NCI-H146 (cell line): ENCODE results near the gene RRM1.
"Not testable (repeated sequence)": the region's sequence is repeated elsewhere in the genome, so short reads cannot be mapped to it uniquely, and the experiment has no call there.

Source experiments
- DNase-seq: peaks from one replicate; lab custom pipeline; 2025; lab: John Stamatoyannopoulos, UW

Gene RRM1

DNA sequence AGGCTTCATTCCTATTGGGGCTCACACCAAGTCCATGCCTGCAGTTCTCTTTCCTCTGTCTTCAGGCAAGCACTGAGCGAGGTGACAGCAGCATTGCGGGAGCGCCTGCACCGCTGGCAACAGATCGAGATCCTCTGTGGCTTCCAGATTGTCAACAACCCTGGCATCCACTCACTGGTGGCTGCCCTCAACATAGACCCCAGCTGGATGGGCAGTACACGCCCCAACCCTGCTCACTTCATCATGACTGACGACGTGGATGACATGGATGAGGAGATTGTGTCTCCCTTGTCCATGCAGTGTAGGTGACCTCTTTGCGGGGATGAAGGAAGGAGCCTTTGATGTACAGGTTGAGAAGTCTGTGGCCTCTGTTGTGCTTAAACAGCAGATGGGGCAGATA is 11.4 kb upstream of the RRM1 start:
- DNase-seq = no peak

DNA sequence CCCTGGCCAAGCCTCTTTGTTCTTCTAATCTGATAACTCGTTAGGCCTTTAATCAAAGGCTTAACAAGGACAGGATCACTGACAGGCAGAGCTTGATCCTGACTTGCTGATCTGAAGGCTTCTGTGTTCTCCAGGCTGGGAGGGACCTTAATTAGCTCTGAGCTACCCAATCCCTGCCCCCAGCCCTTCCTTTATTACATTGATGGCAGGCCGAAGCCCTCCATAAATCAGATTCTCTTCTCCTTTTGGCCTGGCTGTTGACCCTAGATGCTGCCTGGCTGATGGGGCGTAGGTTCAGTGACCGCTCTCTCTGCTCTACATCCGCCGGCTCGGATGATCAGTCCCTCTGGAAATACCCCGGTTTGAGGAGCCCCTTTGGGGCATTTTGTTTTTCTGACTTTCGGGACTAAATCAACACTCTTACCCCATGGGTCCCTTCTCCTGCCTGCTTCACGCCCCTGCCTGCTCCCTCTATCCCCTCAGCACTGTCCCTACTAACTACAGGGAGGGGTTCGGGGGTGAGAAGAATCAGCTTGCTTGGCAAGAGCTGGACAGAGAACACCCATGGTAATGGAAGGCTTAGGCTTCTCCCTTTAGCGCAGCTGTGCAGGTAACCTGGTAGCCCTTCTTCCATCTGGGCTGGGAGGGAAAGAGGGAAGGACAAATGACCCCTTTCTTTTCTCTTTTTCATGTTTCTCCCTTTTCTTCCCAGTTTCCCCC is 10.0 kb upstream of the RRM1 start:
- no peak for DNase-seq

DNA sequence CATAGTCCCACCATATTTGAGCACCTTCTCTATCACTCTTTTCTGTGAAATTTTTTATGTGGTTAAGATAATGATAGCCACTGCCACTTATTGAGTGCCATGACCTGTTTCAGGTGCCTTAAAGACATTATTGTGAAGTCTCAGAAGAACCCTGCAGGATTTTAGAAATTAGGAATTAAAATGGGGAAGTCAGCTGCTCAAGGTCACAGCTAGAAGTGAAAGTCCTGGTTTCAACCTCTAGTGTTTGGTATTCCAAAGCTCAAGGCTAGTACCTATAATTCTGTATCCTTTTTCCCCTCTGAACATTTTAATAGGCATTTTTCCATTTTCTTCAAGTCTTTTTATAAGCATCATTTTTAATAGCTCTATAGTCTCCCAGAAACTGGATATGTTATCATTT is 9.0 kb upstream of the RRM1 start:
- no peak for DNase-seq

DNA sequence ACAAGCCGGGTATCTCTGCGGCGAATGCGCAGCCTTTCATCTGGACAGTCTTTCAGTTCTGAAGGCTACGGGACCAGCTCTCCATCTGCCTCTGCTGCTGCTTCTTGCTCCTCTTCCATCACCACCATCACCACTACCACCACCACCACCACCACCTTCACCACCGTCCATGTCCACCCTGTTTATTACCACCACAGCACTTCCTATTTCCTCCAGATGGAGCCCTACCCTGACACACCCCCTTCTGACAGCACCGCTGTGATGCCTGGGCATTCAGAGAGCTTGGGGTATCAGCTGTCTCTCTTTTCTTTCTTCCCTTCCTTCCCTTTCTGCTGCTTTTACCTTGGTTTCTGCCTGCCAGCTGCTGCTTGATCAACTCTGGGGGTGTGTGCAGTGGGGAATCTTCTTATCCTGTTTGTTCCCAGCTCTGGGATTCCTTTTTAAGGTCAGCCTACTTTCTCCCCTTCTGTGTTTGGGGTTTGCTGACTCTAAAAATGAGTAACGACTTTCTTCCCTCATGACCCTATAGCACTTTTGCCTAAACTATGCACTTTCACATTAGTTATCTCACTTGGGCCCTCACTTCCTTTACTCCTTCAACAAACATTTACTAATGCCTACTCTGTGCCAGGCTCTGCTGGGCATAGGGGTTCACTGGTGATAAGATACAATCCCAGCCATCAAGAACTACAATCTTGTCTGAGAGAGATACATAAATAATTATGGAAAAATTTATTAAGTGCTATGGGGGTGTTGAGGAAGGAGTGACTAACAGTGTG is 7.8 kb upstream of the RRM1 start:
- no peak for DNase-seq

DNA sequence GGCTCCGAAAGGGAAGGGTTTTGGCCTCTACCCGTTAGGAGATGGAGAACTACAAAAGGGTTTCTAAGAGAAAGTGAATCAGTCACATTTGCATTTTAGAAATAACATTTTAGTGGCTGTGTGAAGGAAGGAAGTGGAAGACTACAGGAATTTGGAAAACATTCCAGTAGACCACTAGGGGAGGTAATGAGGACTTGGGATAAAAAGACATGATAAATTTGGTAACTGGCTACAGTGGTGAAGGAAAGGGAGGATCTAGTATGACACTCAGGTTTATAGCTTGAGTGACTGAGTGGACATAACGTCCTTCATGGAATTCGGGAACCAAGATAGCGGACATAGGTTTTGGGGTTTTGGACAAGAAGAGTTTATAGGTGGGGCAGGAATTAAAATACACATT is 7.0 kb upstream of the RRM1 start:
- DNase-seq = no peak

DNA sequence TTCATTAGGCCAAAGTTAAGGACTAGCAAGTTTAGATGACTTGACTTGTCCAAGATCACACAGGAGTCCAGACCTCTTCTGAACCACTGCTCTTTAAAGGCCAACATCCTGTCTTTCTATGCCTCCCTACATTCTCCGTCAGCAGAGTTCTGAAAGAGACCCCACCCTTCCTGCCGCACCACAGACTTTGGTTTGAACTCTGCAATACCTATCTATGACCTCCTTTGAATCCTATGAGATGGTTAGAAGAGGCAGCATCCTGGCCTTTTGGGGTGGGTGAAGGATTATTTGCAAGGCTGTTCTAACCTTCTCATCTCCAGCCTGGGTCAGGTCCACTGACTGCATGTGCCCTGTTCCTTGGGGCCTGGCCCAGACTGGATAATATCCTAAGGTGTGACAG is 4.3 kb upstream of the RRM1 start:
- DNase-seq = no peak

DNA sequence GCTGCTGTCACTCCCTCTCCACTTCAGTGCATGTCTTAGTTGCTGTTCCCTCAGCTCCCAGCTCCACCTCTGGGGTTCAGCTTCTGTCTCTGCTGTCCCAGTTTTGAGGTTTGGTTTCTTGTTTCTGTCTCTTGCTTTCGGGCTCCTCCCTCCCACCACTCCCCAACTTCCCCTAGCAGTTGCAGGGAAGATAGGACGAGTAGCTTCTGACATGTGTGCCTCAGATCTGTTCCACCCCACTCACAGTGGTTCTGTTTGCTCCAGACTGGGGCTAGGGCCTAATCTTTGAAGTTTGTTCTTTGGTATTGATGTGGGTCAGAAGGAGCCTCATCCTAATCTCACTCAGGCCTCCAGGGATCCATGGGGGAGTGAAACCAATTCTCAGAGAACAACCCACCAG is 2.6 kb upstream of the RRM1 start:
- DNase-seq = no peak

DNA sequence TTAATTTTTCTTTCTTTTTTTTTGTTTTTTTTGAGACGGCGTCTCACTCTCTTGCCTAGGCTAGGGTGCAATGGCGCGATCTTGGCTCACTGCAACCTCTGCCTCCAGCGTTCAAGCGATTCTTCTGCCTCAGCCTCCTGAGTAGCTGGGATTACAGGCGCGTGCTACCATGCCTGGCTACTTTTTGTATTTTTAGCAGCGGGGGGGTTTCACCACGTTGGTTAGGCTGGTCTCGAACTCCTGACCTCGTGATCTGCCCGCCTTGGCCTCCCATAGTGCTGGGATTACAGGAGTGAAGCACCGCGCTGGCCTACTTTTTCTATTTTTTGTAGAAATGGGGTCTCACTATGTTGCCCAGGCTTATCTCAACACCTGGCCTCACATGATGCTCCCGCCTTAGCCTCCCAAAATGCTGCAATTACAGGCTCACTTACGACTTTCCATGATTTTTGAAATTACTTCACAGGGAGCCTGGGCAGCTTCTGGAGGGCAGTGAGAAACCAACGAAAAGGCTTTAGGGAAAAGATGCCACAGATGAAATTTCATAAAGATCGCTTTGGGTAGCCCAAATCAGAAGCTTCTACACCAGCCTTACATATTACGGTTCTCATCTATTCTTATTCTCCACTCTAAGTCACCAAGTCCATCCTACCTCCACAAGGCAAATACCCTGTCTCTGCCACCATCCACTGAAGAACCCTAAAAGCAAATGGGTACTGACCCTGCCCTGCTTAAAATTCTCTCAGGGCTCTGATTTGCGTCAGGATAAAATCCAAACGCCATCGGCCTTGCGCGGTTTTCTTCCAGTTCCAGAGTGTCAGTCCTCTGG is 866 bp upstream of the RRM1 start:
- DNase-seq = peak; percentile 27

DNA sequence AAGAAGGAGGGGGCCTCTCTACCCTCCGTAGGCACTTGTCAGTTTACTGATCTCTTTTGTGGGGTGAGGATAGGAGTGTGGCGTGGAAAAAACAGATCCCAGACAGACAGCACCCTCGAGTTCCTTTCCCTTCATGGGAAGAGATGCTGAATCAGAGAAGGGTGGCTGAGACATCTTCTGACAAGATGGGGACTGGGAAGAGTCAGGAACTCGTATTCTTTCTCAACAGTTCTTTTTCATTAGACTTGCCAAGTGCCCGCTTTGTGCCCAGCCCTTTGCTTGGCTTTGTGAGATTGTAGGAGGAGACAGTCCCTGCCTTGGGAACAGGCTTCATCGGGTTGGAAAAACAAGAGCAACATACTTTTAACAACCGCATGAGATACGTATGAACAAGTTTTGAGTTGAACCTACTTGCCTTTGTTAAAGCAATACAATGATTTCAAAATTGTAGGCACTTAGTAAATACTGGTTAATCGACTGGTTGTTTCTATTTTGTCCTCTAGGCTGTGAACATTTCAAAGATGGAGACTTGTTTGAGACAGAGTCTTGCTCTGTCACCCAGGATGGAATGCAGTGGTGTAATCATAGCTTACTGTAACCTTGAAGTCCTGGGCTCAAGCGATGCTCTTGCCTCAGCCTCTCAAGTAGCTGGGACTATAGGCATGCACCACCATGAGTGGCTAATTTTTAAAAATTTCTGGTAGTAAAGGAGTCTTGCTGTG is 1.1 kb downstream of the RRM1 start:
- DNase-seq = peak; percentile 22

DNA sequence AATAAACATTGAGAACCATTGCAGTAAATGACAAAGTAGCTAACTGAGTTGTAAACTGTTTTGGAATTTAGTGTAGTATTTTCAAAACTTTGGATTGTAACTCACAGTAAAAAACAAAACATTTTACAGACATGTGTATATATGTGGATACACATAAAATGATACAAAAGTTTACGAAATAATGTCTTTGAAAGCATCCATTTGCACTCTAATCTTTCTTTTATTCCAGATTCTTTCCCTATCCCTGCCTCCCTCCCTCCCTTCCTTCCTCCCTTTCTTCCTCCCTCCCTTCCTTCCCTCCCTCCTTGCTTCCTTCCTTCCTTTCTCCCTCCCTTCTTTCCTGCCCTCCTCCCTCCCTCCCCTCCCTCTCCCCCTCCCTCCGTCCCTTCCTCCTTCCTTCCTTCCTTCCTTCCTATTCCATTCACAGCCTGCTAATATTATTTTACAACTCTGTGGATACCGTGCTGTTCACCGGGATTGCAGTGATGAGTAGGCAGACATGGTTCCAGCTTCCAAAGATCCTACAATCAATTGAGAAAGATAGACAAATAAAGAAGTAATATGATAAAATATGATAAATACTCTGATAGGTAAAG is 3.5 kb downstream of the RRM1 start:
- DNase-seq = no peak

DNA sequence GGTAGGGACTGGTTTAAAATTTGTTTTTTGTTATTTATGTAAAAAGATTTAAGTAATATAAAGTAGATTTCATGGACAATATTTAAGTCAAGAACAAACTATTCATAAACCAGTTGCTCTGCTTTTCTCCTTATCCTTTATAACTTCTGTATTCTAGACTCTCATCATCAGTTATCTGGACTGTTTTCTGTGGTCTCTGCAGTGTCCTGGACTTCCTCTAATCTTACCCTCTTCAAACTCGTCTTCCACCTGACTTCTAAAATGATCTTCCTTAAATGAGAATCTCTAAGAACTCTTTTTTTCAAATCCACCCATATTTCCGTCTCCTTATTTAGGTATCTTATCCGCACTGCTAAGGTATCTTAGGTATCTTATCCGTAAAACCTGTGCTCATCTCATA is 8.1 kb downstream of the RRM1 start:
- DNase-seq = no peak

DNA sequence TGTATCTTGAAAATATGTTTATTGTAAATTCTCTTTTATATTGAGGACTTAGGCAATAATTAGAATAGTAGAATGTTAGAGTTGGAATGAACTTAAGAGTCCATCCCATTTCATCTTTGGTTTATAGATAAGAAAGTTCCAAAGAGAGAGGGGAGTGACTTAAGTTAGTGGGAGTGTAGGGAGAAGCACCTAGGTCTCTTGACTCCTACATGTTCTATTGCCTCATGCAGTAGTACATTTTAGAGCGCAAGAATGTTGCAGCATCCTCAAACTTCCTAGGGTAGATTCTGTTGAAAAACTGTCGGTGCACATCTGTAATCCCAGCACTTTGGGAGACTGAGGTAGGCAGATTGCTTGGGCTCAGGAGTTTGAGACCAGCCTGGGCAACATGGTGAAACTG is 8.7 kb downstream of the RRM1 start:
- no peak for DNase-seq

DNA sequence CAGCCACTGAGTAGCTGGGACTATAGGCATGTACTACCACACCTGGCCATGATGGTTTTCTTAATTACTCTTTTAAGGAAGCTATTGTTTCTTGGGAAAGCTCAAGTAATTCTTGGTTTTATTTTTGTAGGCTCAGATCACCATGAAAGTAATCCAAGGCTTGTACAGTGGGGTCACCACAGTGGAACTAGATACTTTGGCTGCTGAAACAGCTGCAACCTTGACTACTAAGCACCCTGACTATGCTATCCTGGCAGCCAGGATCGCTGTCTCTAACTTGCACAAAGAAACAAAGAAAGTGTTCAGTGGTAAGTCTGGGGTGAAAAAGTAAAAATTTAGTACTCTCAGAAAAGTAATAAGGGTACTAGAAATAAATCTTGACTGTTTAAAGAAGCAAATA is 11.3 kb downstream of the RRM1 start:
- DNase-seq = no peak

DNA sequence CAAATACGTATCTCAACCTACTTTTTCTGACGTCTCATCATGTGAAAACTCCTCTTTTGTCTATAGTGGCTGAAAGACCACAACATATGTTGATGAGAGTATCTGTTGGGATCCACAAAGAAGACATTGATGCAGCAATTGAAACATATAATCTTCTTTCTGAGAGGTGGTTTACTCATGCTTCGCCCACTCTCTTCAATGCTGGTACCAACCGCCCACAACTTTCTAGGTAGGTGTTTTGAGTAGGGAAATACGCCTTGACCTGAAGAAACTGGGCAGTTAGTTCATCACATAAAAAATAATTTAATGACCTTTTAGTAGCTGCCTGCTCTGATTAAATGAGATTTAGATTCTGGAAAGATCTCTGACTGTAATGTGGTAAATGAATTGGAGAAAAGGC is 17.2 kb downstream of the RRM1 start:
- DNase-seq = no peak

DNA sequence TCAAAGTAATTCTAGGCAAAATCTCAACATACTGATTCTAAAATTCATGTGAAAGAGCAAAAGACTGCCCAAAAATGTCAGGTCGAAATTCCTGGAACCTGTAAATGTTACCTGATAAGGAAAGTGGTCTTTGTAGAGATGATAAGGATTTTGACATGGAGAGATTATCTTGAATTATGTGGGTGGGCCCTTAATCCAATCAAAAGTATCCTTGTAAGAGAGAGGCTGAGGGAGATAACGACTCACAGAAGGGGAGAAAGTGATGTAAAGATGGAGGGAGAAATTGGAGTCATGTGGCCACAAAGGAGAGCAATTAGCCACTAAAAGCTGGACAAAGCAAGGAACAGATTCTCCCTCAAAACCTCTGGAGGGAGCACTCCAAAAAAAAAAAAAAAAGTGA is 20.5 kb downstream of the RRM1 start:
- no peak for DNase-seq

DNA sequence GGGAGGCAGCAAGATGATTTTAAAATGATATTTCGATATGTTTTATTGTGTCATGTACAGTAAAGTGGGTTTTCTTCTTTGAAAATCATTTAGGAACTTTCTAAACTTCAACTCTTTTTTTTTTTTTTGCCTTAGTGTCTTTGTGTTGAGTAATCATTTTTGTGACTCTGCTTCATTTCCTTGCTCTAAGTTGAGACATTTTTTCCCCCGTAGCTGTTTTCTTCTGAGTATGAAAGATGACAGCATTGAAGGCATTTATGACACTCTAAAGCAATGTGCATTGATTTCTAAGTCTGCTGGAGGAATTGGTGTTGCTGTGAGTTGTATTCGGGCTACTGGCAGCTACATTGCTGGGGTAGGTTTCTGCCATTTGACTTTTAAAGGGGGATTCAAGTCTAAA is 23.5 kb downstream of the RRM1 start:
- DNase-seq = no peak

DNA sequence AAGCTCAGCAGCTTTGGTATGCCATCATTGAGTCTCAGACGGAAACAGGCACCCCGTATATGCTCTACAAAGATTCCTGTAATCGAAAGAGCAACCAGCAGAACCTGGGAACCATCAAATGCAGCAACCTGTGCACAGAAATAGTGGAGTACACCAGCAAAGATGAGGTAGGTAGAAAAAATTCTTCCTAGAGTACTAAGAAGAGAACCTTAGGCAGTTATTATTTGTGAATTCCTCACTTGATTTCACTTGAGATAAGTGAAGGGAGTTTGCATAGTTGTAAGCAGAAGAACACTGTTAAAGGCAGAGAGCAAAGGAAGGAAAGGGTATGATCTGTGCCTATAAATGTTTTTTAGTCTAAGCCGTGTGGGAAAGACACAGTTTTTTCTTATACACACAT is 28.6 kb downstream of the RRM1 start:
- DNase-seq = no peak

DNA sequence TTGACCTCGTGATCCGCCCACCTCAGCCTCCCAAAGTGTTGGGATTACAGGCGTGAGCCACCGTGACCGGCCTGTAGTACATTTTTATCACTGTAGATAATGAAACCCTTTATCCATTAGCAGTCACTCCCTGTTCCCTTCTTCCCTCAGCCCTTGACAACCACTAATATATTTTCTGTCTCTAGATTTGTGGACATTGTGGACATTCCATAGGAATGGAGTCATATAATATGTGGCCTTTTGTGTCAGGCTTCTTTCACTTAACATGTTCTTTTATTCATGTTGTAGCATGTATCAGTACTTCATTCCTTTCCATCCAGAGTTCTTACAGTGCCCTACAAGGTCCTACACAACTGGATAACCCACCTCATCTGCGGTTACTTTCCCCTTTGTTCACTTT is 30.5 kb downstream of the RRM1 start:
- DNase-seq = no peak

DNA sequence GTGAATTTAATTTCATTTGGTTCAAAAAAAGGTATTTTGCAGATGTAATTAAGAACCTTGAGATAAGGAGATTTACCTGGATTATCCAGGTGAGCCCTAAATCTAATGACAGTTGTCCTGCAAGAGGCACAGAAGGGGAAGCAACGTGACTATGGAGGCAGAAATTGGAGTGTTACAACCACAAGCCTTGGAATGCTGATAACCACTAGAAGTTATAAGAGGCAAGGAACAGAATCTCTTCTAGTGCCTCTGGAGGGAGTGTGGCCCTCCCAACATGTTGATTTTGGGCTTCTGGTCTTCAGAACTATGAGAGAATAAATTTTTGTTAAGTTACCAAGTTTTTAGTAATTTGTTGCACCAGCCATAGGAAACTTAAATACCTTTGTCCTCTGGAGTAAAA is 32.8 kb downstream of the RRM1 start:
- no peak for DNase-seq

DNA sequence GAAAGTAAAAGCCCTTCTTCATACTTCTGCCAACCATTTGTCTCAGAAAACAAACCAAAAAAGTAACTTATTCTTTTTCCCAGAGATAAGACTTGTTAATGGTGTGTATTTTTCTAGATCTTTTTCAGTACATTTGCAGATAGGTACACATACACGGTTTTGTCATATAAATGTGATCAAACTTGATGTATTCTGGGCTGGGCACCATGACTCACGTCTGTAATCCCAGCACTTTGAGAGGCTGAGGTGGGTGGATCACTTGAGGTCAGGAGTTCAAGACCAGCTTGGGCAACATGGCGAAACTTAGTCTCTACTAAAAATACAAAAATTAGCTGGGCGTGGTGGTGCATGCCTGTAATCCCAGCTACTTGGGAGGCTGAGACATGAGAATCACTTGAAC is 35.6 kb downstream of the RRM1 start:
- DNase-seq = not testable (repeated sequence)

DNA sequence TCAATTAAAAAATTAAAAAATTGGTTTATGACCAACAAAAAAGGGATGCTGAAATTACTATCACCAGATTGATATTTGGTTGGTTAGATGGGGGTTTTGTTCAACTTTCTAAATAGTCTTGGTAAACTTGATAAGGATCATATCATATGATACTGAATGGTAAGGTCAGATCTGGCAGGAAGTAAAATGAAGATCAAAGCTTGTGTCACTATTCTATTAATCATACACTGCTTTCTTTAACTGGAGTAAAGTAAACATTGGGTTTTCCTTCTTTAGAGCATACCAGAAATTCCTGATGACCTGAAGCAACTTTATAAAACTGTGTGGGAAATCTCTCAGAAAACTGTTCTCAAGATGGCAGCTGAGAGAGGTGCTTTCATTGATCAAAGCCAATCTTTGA is 40.2 kb downstream of the RRM1 start:
- no peak for DNase-seq

DNA sequence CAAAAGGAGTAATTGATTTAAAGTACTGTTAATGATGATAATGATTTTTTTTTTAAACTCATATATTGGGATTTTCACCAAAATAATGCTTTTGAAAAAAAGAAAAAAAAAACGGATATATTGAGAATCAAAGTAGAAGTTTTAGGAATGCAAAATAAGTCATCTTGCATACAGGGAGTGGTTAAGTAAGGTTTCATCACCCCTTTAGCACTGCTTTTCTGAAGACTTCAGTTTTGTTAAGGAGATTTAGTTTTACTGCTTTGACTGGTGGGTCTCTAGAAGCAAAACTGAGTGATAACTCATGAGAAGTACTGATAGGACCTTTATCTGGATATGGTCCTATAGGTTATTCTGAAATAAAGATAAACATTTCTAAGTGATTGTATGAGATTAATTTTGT is 43.9 kb downstream of the RRM1 start:
- no peak for DNase-seq
